Type B pancreatic cell (in vitro differentiated cells): ENCODE data around the gene PPM1L. TPM values are rescaled to one million over a fixed set of nuclear protein-coding genes. Genes with fewer than 3 reads are reported as not detected.
"Not testable (repeated sequence)": the region's sequence is repeated elsewhere in the genome, so short reads cannot be mapped to it uniquely, and the experiment has no call there.

Experiments
- DNase-seq: peaks from one replicate; pipeline ENCODE4 v3.0.0; 2021; ENCODE audit warnings: mixed read lengths; ENCODE audit not compliant: unreplicated experiment; ENCODE audit errors: extremely low spot score
- H3K27ac Mint-ChIP-seq: 2 replicates; pipeline ENCODE4 v1.8.0; 2021; ENCODE audit warnings: mild to moderate bottlenecking, mixed read lengths
- H3K27me3 Mint-ChIP-seq: 2 replicates; pipeline ENCODE4 v1.8.0; 2021; ENCODE audit warnings: mixed read lengths
- H3K36me3 Mint-ChIP-seq: 2 replicates; pipeline ENCODE4 v1.8.0; 2021; ENCODE audit warnings: mixed read lengths
- H3K4me1 Mint-ChIP-seq: one replicate; pipeline ENCODE4 v1.8.0; 2021; ENCODE audit warnings: mixed read lengths; ENCODE audit not compliant: unreplicated experiment
- H3K4me3 Mint-ChIP-seq: 2 replicates; pipeline ENCODE4 v1.8.0; 2021; ENCODE audit warnings: mild to moderate bottlenecking, mixed read lengths
- H3K9me3 Mint-ChIP-seq: 2 replicates; pipeline ENCODE4 v1.8.0; 2021; ENCODE audit warnings: mixed read lengths
- total RNA-seq: library from RNA; stranded (reverse); gene quantifications from 2 replicates; pipeline ENCODE4 v1.2.1, GENCODE V29; 2021; ENCODE audit warnings: low replicate concordance
- TF ChIP-seq, protein P1 (sequence below): fragments of 200-600 bp; sonication (generic); conservative IDR thresholded peaks from 2 replicates; pipeline ENCODE4 v1.5.0; 2021; ENCODE audit warnings: antibody characterized with exemption, mild to moderate bottlenecking

The PPM1L gene
- total RNA-seq, 1 donor from 2014 or later, result 29.4 TPM

GRCh38 chr3:160982491-160982890, 226.5 kb downstream of the PPM1L start:
- Mint-ChIP-seq H3K27me3 (no peaks in the 10 kb centered on the region), H3K4me3 (no peak overlapping the region), H3K4me1 (peaks cover 4% of the 10 kb centered on the region), H3K9me3 (peaks cover 14% of the 10 kb centered on the region), H3K36me3 (peaks cover 5% of the 10 kb centered on the region), H3K27ac (peak overlapping the region; percentile 14)
- DNase-seq, result no peak
- TF ChIP-seq, protein P1, sequence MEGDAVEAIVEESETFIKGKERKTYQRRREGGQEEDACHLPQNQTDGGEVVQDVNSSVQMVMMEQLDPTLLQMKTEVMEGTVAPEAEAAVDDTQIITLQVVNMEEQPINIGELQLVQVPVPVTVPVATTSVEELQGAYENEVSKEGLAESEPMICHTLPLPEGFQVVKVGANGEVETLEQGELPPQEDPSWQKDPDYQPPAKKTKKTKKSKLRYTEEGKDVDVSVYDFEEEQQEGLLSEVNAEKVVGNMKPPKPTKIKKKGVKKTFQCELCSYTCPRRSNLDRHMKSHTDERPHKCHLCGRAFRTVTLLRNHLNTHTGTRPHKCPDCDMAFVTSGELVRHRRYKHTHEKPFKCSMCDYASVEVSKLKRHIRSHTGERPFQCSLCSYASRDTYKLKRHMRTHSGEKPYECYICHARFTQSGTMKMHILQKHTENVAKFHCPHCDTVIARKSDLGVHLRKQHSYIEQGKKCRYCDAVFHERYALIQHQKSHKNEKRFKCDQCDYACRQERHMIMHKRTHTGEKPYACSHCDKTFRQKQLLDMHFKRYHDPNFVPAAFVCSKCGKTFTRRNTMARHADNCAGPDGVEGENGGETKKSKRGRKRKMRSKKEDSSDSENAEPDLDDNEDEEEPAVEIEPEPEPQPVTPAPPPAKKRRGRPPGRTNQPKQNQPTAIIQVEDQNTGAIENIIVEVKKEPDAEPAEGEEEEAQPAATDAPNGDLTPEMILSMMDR, result no peak

DNA sequence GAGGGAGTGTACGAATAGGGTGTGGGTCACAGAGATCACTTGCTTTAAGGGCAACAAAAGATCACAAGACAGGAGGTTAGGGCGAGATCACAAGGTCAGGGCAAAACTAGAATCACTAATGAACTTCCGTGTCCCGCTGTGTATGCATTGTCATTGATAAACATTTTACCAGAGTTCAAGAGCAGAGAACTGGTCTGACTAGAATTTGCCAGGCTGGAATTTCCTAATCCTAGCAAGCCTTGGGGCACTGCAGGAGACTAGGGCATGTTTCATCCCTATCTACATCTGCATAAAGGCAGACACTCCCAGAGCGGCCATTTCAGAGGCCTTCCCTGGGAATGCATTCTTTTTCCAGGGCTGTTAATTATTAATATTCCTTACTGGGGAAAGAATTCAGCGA, 227.9 kb downstream of the PPM1L start:
- H3K4me1 Mint-ChIP-seq, result peaks cover 17% of the 10 kb centered on the region
- not testable (repeated sequence) for H3K36me3 Mint-ChIP-seq, H3K27me3 Mint-ChIP-seq, H3K4me3 Mint-ChIP-seq, DNase-seq
- H3K27ac Mint-ChIP-seq, result peak overlapping the region; percentile 69
- peaks cover 19% of the 10 kb centered on the region for H3K9me3 Mint-ChIP-seq

DNA sequence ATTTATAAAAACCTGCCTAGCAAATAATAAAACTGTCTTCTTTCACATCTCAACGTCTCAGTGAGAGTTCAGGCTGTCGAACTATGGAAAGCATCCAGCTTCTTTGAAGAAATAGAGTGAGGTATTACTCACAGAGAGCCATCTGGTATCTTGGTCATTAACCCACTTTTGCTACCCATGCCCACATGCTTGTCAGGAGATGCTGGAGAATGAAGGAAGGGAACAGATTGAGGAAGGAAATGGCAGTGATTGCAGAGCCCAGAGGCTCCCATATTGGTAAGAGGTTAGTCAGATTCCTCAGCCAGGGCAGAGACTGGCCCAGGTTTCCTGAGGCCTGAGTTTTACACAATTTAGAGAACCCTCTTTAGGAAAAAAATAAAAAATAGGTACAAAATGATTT, 230.0 kb downstream of the PPM1L start:
- peaks cover 17% of the 10 kb centered on the region for H3K9me3 Mint-ChIP-seq
- no peak overlapping the region for H3K4me3 Mint-ChIP-seq
- TF ChIP-seq, protein P1, result no peak
- no peak for DNase-seq
- H3K36me3 Mint-ChIP-seq, result peaks cover 5% of the 10 kb centered on the region
- no peak overlapping the region for H3K27ac Mint-ChIP-seq
- no peaks in the 10 kb centered on the region for H3K27me3 Mint-ChIP-seq
- peaks cover 19% of the 10 kb centered on the region for H3K4me1 Mint-ChIP-seq

GRCh38 chr3:160987982-160988964, 232.2 kb downstream of the PPM1L start:
- TF ChIP-seq, protein P1, result no peak
- DNase-seq, result no peak
- H3K27me3 Mint-ChIP-seq, result no peaks in the 10 kb centered on the region
- peaks cover 19% of the 10 kb centered on the region for H3K4me1 Mint-ChIP-seq
- peaks cover 8% of the 10 kb centered on the region for H3K9me3 Mint-ChIP-seq
- no peak overlapping the region for H3K4me3 Mint-ChIP-seq
- peaks cover 5% of the 10 kb centered on the region for H3K36me3 Mint-ChIP-seq
- peak overlapping the region; percentile 8 for H3K27ac Mint-ChIP-seq

DNA sequence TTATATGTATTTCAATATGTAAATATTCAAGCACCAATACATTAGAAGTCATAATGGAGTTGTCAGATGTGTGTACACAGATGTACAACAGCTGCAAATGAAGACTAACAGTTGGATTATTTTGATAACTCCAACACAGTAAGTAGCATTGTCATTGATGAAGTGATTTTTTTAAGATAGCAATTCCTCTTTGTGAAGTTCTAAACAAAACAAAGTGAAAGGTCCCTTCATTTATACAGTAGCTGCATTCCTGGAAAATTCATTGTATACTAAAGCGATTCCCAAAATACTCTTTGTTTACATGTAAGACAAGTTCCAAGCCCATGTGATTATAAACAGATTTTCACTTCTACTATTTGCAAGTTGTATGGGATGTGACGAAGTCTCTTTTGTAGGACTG, 234.4 kb downstream of the PPM1L start:
- H3K36me3 Mint-ChIP-seq, result no peaks in the 10 kb centered on the region
- TF ChIP-seq, protein P1, result no peak
- H3K27ac Mint-ChIP-seq, result no peak overlapping the region
- H3K27me3 Mint-ChIP-seq, result no peaks in the 10 kb centered on the region
- no peak overlapping the region for H3K4me3 Mint-ChIP-seq
- no peak for DNase-seq
- peaks cover 13% of the 10 kb centered on the region for H3K9me3 Mint-ChIP-seq
- peaks cover 19% of the 10 kb centered on the region for H3K4me1 Mint-ChIP-seq

DNA sequence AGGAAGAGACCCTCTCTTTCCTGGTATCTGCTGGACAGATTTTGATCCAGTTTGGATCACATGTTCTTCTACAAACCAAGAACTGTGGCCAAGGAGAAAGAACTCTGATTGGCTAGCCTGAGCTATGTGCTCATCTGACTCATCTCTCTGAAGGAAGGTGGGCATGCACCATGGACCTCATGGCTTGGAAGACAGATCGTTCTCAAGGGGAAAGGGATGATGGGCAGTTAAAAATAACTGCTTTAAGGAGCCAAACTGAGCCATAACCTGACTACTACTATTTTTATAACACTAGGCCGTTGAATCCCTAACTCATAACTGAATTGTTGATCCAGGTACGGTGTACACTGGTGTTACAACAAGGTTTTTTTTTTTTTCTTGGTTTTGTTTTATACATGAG, 236.7 kb downstream of the PPM1L start:
- no peaks in the 10 kb centered on the region for H3K36me3 Mint-ChIP-seq
- no peak overlapping the region for H3K4me3 Mint-ChIP-seq
- H3K9me3 Mint-ChIP-seq, result peaks cover 9% of the 10 kb centered on the region
- peaks cover 14% of the 10 kb centered on the region for H3K4me1 Mint-ChIP-seq
- no peak for DNase-seq
- no peaks in the 10 kb centered on the region for H3K27me3 Mint-ChIP-seq
- TF ChIP-seq, protein P1, result no peak
- H3K27ac Mint-ChIP-seq, result no peak overlapping the region
